GM12878 (cell line): ENCODE results near the gene LRP8. TPM values are rescaled to one million over a fixed set of nuclear protein-coding genes. Genes with fewer than 3 reads are reported as not detected.
A peak's percentile ranks its signal among the peaks of the same experiment; 100 is the strongest.

Source experiments
- ATAC-seq: fragments of 200-7000 bp; cut with Tn5 transposase; 3 replicates; pipeline ENCODE4 v1.9.1; 2020; ENCODE audit warnings: mild to moderate bottlenecking, moderate library complexity
- BruUV-seq: library from RNA; stranded (reverse); fragments of 400-500 nt; replicated peaks from 2 replicates; lab custom pipeline; 2021; lab: Mats Ljungman, UMichigan
- CTCF ChIA-PET: fragments of 300-600 bp; sonication (Branson Sonifier 250); formaldehyde crosslinking; extraction: SDS; loops from one replicate; lab custom pipeline; 2021; ENCODE audit warnings: inconsistent platforms; lab: Yijun Ruan, JAX
- POLR2A ChIA-PET: fragments of 350-600 bp; formaldehyde crosslinking; extraction: SDS; loops from one replicate; lab custom pipeline; 2021; ENCODE audit warnings: inconsistent platforms; lab: Charles Lee
- RAD21 ChIA-PET: fragments of 300-600 bp; sonication (Branson Sonifier 250); formaldehyde crosslinking; loops from one replicate; lab custom pipeline; 2023; ENCODE audit warnings: antibody characterized with exemption; ENCODE audit not compliant: unreplicated experiment; lab: Charles Lee
- SMC1A ChIA-PET: fragments of 300-600 bp; sonication (Branson Sonifier 250); formaldehyde crosslinking; loops from one replicate; lab custom pipeline; 2023; ENCODE audit not compliant: unreplicated experiment, uncharacterized antibody; lab: Charles Lee
- DNase-seq: peaks from one replicate; pipeline ENCODE4 v3.0.0-alpha.2; 2011; ENCODE audit warnings: low read depth, low spot score
- FAIRE-seq: peaks from 3 replicates; lab custom pipeline; 2011; peaks lifted over from hg19 to GRCh38; lab: Jason Lieb, UNC
- H2AFZ ChIP-seq: 2 replicates; pipeline ENCODE4 v1.6.0; 2011; ENCODE audit warnings: low read depth, low read length, control low read depth; ENCODE audit not compliant: control insufficient read depth
- H3K27ac ChIP-seq: 2 replicates; pipeline ENCODE4 v1.5.1; 2011; ENCODE audit warnings: control low read depth; ENCODE audit not compliant: control insufficient read depth, insufficient read depth
- H3K27me3 ChIP-seq, 2 experiments: replicated peaks in 1 of 2; 2 replicates each; pipeline versions ENCODE4 v1.6.0 to v1.6.1; 2011; ENCODE audit warnings: low read length in 1 of 2; ENCODE audit not compliant: control insufficient read depth in 2 of 2, insufficient read depth in 2 of 2
- H3K36me3 ChIP-seq, 2 experiments: 2 replicates each; pipeline ENCODE4 v1.5.1; 2011; ENCODE audit warnings: low read length in 1 of 2; ENCODE audit not compliant: control insufficient read depth in 2 of 2, insufficient read depth in 2 of 2
- H3K4me1 ChIP-seq: 2 replicates; pipeline ENCODE4 v1.6.1; 2011; ENCODE audit warnings: mild to moderate bottlenecking, low read length, moderate library complexity, mixed read lengths; ENCODE audit not compliant: control insufficient read depth, insufficient read depth
- H3K4me2 ChIP-seq: 2 replicates; pipeline ENCODE4 v1.6.0; 2011; ENCODE audit warnings: control low read depth; ENCODE audit not compliant: control insufficient read depth, insufficient read depth
- H3K4me3 ChIP-seq: fragments of 200-600 bp; sonication (generic); 2 replicates; pipeline ENCODE4 v1.5.1; 2016
- H3K79me2 ChIP-seq: 2 replicates; pipeline ENCODE4 v1.6.0; 2011; ENCODE audit warnings: low read length; ENCODE audit not compliant: control insufficient read depth, insufficient read depth
- H3K9ac ChIP-seq: 2 replicates; pipeline ENCODE4 v1.8.0; 2011; ENCODE audit warnings: low read length, control low read depth, mixed read lengths; ENCODE audit not compliant: control insufficient read depth, insufficient read depth
- H3K9me3 ChIP-seq: replicated peaks from 3 replicates; pipeline ENCODE4 v1.5.1; 2011; ENCODE audit warnings: mild to moderate bottlenecking, low read length; ENCODE audit not compliant: control insufficient read depth, insufficient read depth
- H4K20me1 ChIP-seq: 2 replicates; pipeline ENCODE4 v1.6.0; 2011; ENCODE audit not compliant: control insufficient read depth, insufficient read depth
- CHD4 ChIP-seq: fragments of 200-600 bp; sonication (generic); IDR thresholded peaks from 2 replicates; pipeline ENCODE4 v1.6.1; 2016; ENCODE audit warnings: mild to moderate bottlenecking
- CUX1 ChIP-seq: IDR thresholded peaks from 2 replicates; pipeline ENCODE4 v1.6.1; 2012; ENCODE audit warnings: improper control_type of control experiment, low read depth, low read length; ENCODE audit not compliant: insufficient replicate concordance
- IKZF1 ChIP-seq: fragments of 450-650 bp; conservative IDR thresholded peaks from 2 replicates; pipeline ENCODE4 v1.6.1; 2017; ENCODE audit warnings: antibody characterized with exemption, mild to moderate bottlenecking
- RFX5 ChIP-seq: IDR thresholded peaks from 2 replicates; pipeline ENCODE4 v1.6.1; 2011; ENCODE audit warnings: low read depth, low read length, improper control_type of control experiment
- SP1 ChIP-seq: IDR thresholded peaks from one replicate; pipeline ENCODE4 v1.6.1; 2011; ENCODE audit warnings: low read depth, low read length
- SUZ12 ChIP-seq: fragments of 200-600 bp; sonication (generic); IDR thresholded peaks from one replicate; pipeline ENCODE4 v1.6.1; 2018; ENCODE audit warnings: antibody characterized with exemption, mild to moderate bottlenecking; ENCODE audit not compliant: unreplicated experiment
- WGBS: methylation state at CpG from one replicate; pipeline ENCODE4 v1.1.6; 2016; ENCODE audit warnings: low lambda C conversion rate; ENCODE audit not compliant: insufficient replicate concordance, insufficient coverage; ENCODE audit errors: missing lambda C conversion rate; 5-methylcytosine and 5-hydroxymethylcytosine counted together
- in situ Hi-C: fragments of 300-500 bp; cut with MboI; formaldehyde crosslinking; loops from 9 replicates; pipeline ENCODE4 v1.14.3; 2018; ENCODE audit warnings: mixed read lengths
- intact Hi-C: fragments of 100-400 bp; cut with micrococcal nuclease; formaldehyde crosslinking; loops from one replicate; pipeline ENCODE4 v1.14.2; 2022; ENCODE audit not compliant: unreplicated experiment
- polyA plus RNA-seq, 11 experiments: library from polyadenylated mRNA; depleted of rRNA in 4 of 11; unstranded in 6 of 11; stranded (reverse) in 5 of 11; fragments of >200 nt; fragmentation: Nextera tagmentation in 4 of 11; fragmentation: Illumina TruSeq in 1 of 11; extraction: Ambion mirVana in 4 of 11; extraction: Trizol in 1 of 11; gene quantifications; 1 replicate in 1 of 11; 2 replicates in 10 of 11; pipeline versions ENCODE4 v1.2.1 to v1.2.3, GENCODE V29; 2011 to 2016; ENCODE audit warnings: inconsistent platforms in 2 of 11, missing spikeins in 2 of 11, low read depth in 1 of 11
- total RNA-seq, 4 experiments: library from RNA; depleted of rRNA in 3 of 4; stranded (reverse); fragments of >200 nt in 3 of 4; fragmentation: Illumina TruSeq in 1 of 4; extraction: Trizol in 1 of 4; gene quantifications; 2 replicates each; pipeline versions ENCODE4 v1.2.1 to v1.2.3, GENCODE V29; 2013 to 2021
- TF ChIP-seq, protein P1 (sequence below): fragments of 450-650 bp; IDR thresholded peaks from 2 replicates; pipeline ENCODE4 v1.6.1; 2016; ENCODE audit warnings: mild to moderate bottlenecking, moderate library complexity, borderline replicate concordance
- TF ChIP-seq, protein P2 (sequence below), 3 experiments: IDR thresholded peaks in 2 of 3; conservative IDR thresholded peaks in 1 of 3; 2 replicates each; pipeline ENCODE4 v1.5.1; 2011; ENCODE audit warnings: low read depth in 3 of 3, low read length in 3 of 3, mild to moderate bottlenecking in 3 of 3, control low read depth in 2 of 3, moderate library complexity in 2 of 3, inconsistent platforms in 1 of 3, mixed read lengths in 1 of 3; ENCODE audit not compliant: control insufficient read depth in 2 of 3, insufficient read depth in 1 of 3; ENCODE audit errors: extremely low read depth in 1 of 3

Gene LRP8
- total and polyA plus RNA-seq, 10 of the 15 experiments (the other 5 are each of a cell fraction or from before 2014, with no cell fraction given), result 2.8 to 40.5 (median 22.3) TPM

DNA sequence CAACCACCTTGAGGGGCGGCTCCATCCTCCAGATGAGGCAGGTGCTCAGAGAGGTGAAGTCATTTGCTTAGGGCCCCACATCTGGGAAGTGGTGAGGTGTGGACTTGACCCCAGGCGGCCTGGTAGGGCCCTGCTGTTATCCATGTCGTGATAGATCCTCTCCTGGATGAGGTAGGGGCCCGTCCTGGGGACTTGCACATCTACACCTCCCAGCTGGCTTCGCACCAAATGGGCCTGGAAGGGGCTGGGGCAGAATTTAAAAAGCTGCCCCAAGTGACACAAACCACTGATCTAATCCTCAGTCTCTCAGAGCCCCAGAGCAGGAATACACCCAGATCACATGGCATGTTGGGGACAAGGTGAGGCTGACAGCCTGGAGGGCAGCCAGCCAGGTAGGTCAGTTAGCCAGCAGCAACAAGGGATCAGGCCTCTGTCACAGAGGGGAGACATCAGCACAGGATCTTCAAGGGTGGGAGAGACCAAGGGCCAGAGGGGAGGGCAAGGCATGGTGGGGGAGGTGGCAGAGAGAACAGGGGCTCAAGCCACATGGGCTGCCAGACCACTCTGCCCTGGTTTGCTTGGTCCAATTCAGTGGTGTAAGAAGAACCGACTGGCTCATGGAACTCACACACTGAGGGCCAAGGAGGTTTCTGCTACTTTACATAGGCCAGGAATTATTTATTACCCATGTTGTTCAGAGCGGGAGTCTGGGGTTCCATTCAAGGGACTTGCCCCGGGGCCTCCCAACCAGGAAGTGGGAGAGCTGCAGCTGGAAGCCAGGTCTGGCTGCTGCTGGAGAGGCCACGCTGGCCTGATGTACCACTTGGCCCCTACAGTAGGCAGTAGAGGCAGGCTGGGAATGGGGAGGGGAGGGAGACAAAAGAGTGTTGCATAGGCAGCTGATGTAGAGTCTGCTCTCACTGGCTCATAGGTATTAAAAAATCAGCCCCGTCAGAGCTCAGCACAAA is 12.1 kb downstream of the LRP8 start:
- ChIA-PET RAD21 (interaction anchor here (0.9 to 1.5 kb wide), 4 partner anchors 11 to 78 kb away, joined by 3 to 6 read pairs (median 4); no protein-coding TSS in a partner anchor), CTCF (interaction anchor here (0.7 to 1.2 kb wide), 3 partner anchors 10 to 77 kb away, joined by 3 read pairs; no protein-coding TSS in a partner anchor), SMC1A (interaction anchor here (1.1 to 3.6 kb wide), 3 partner anchors 8 to 23 kb away, joined by 3 to 13 read pairs (median 8); no protein-coding TSS in a partner anchor), POLR2A (interaction anchor here (0.7 to 0.9 kb wide), 2 partner anchors 10 to 30 kb away, joined by 3 to 4 read pairs; no protein-coding TSS in a partner anchor)
- H3K9ac ChIP-seq, result peak overlapping the region; percentile 14
- H3K9me3 ChIP-seq, result no peaks in the 10 kb centered on the region
- 69% methylated on average over 10 of the region's 10 CpGs for WGBS
- H3K36me3 ChIP-seq, result peaks cover 0 to 41% of the 10 kb centered on the region in 2 experiments; a peak in 3 of 4 replicates
- intact Hi-C loops, result no loop called here
- peak overlapping the region; percentile 46 for H3K27ac ChIP-seq
- H4K20me1 ChIP-seq, result no peaks in the 10 kb centered on the region
- no peak overlapping the region for H3K4me2 ChIP-seq
- BruUV-seq, result no TSS peak
- peaks cover 13% of the 10 kb centered on the region for H3K4me1 ChIP-seq
- H2AFZ ChIP-seq, result peak overlapping the region; percentile 25; the same call in 1 of the 2 replicates
- H3K27me3 ChIP-seq, result no peaks in the 10 kb centered on the region
- DNase-seq (no peak), ATAC-seq (peak; percentile 57), FAIRE-seq (no peak)
- peaks cover 15% of the 10 kb centered on the region for H3K79me2 ChIP-seq
- in situ Hi-C loops, result no loop called here
- H3K4me3 ChIP-seq, result no peak overlapping the region
- TF ChIP-seq CHD4, result no peak
- TF ChIP-seq IKZF1, result peak; percentile 28; the same call in 1 of the 2 replicates
- no peak for TF ChIP-seq RFX5
- no peak for TF ChIP-seq CUX1
- no peak for TF ChIP-seq SP1
- TF ChIP-seq, protein P1, sequence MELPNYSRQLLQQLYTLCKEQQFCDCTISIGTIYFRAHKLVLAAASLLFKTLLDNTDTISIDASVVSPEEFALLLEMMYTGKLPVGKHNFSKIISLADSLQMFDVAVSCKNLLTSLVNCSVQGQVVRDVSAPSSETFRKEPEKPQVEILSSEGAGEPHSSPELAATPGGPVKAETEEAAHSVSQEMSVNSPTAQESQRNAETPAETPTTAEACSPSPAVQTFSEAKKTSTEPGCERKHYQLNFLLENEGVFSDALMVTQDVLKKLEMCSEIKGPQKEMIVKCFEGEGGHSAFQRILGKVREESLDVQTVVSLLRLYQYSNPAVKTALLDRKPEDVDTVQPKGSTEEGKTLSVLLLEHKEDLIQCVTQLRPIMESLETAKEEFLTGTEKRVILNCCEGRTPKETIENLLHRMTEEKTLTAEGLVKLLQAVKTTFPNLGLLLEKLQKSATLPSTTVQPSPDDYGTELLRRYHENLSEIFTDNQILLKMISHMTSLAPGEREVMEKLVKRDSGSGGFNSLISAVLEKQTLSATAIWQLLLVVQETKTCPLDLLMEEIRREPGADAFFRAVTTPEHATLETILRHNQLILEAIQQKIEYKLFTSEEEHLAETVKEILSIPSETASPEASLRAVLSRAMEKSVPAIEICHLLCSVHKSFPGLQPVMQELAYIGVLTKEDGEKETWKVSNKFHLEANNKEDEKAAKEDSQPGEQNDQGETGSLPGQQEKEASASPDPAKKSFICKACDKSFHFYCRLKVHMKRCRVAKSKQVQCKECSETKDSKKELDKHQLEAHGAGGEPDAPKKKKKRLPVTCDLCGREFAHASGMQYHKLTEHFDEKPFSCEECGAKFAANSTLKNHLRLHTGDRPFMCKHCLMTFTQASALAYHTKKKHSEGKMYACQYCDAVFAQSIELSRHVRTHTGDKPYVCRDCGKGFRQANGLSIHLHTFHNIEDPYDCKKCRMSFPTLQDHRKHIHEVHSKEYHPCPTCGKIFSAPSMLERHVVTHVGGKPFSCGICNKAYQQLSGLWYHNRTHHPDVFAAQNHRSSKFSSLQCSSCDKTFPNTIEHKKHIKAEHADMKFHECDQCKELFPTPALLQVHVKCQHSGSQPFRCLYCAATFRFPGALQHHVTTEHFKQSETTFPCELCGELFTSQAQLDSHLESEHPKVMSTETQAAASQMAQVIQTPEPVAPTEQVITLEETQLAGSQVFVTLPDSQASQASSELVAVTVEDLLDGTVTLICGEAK, result no peak
- TF ChIP-seq SUZ12, result no peak
- TF ChIP-seq, protein P2, sequence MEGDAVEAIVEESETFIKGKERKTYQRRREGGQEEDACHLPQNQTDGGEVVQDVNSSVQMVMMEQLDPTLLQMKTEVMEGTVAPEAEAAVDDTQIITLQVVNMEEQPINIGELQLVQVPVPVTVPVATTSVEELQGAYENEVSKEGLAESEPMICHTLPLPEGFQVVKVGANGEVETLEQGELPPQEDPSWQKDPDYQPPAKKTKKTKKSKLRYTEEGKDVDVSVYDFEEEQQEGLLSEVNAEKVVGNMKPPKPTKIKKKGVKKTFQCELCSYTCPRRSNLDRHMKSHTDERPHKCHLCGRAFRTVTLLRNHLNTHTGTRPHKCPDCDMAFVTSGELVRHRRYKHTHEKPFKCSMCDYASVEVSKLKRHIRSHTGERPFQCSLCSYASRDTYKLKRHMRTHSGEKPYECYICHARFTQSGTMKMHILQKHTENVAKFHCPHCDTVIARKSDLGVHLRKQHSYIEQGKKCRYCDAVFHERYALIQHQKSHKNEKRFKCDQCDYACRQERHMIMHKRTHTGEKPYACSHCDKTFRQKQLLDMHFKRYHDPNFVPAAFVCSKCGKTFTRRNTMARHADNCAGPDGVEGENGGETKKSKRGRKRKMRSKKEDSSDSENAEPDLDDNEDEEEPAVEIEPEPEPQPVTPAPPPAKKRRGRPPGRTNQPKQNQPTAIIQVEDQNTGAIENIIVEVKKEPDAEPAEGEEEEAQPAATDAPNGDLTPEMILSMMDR (IDR thresholded peaks at IDR 0.05 in 2 of 3, conservative IDR thresholded peaks at IDR 0.05 in 1 of 3; ENCODE audit: control insufficient read depth in 2 of 3, extremely low read depth in 1 of 3, insufficient read depth in 1 of 3, low read depth in 3 of 3, low read length in 3 of 3), result peak in 2 of 3 experiments; percentile 8; a peak in 1 of 6 replicates
